Measurements from ENCODE around the gene MAP3K4.
A peak's percentile ranks its signal among the peaks of the same experiment; 100 is the strongest.
"Not testable (repeated sequence)": the region's sequence is repeated elsewhere in the genome, so short reads cannot be mapped to it uniquely, and the experiment has no call there.

Gene MAP3K4

DNA sequence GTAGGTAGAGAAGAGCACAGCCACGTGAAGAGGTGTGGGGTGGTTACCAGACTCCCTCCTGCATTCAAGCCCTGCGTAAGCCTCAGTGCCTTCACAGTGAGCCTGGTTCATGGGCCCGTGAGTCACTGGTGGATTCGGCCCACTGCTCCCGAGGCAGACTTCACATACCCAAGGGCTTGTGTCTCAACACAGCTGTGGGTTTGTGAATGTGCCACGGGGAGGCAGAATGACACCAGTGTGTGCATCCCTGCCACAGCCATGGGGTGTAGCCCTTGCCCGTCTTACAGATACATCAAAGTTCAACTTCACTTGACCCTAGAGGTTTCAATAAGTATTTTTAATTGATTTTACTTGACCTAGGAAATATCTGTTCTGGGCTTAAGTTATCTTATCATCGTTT lies 108.5 kb downstream of the MAP3K4 start:
- DNase-seq, result no peak
- Mint-ChIP-seq H3K4me3 (no peak overlapping the region), H3K4me1 (peaks cover 4% of the 10 kb centered on the region), H3K27me3 (no peaks in the 10 kb centered on the region), H3K27ac (no peak overlapping the region), H3K9me3 (no peaks in the 10 kb centered on the region)
- no peak for ATAC-seq

DNA sequence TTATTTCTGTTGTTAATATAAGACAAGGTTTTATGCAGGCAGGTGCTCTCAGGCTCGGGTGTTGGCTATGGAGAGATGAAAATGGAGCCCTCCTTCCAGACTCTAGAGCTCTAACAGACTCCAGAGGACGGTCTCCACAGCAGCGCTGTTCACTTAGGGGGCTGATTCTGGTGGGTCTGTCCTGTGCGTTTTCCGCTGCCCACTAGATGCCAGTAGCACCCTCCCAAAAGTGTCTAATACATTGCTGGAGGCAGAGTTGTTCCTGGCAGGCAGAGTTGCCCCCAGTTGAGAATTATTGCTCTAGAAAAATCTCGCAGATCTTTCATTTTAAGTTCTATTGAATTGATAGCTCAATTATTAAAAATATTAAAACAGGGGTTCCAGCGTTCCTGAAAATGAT lies 109.9 kb downstream of the MAP3K4 start:
- Mint-ChIP-seq H3K27ac (no peak overlapping the region), H3K4me3 (no peak overlapping the region), H3K9me3 (no peaks in the 10 kb centered on the region), H3K27me3 (no peaks in the 10 kb centered on the region), H3K4me1 (peaks cover 5% of the 10 kb centered on the region)
- ATAC-seq, result no peak
- no peak for DNase-seq

GRCh38 chr6:161103475-161103874 lies 111.9 kb downstream of the MAP3K4 start:
- no peak for DNase-seq
- H3K27me3 Mint-ChIP-seq, result no peaks in the 10 kb centered on the region
- H3K9me3 Mint-ChIP-seq, result no peaks in the 10 kb centered on the region
- H3K4me3 Mint-ChIP-seq, result no peak overlapping the region
- H3K27ac Mint-ChIP-seq, result no peak overlapping the region
- no peak for ATAC-seq
- peaks cover 5% of the 10 kb centered on the region for H3K4me1 Mint-ChIP-seq

GRCh38 chr6:161104966-161105365 lies 113.4 kb downstream of the MAP3K4 start:
- DNase-seq (no peak), ATAC-seq (no peak)
- H3K9me3 Mint-ChIP-seq, result no peaks in the 10 kb centered on the region
- peak overlapping the region in 1 of 2 donors; percentile 81 for H3K27ac Mint-ChIP-seq
- H3K27me3 Mint-ChIP-seq, result no peaks in the 10 kb centered on the region
- peaks cover 5% of the 10 kb centered on the region for H3K4me1 Mint-ChIP-seq
- no peak overlapping the region for H3K4me3 Mint-ChIP-seq

- peak overlapping the region in 1 of 2 donors; percentile 5 for H3K27ac Mint-ChIP-seq
- H3K4me1 Mint-ChIP-seq, result peaks cover 10% of the 10 kb centered on the region
- no peak overlapping the region for H3K4me3 Mint-ChIP-seq
- ATAC-seq (no peak), DNase-seq (no peak)
- H3K9me3 Mint-ChIP-seq, result no peaks in the 10 kb centered on the region
- no peaks in the 10 kb centered on the region for H3K27me3 Mint-ChIP-seq
Measured at GRCh38 chr6:161105408-161105807, 113.8 kb downstream of the MAP3K4 start.

DNA sequence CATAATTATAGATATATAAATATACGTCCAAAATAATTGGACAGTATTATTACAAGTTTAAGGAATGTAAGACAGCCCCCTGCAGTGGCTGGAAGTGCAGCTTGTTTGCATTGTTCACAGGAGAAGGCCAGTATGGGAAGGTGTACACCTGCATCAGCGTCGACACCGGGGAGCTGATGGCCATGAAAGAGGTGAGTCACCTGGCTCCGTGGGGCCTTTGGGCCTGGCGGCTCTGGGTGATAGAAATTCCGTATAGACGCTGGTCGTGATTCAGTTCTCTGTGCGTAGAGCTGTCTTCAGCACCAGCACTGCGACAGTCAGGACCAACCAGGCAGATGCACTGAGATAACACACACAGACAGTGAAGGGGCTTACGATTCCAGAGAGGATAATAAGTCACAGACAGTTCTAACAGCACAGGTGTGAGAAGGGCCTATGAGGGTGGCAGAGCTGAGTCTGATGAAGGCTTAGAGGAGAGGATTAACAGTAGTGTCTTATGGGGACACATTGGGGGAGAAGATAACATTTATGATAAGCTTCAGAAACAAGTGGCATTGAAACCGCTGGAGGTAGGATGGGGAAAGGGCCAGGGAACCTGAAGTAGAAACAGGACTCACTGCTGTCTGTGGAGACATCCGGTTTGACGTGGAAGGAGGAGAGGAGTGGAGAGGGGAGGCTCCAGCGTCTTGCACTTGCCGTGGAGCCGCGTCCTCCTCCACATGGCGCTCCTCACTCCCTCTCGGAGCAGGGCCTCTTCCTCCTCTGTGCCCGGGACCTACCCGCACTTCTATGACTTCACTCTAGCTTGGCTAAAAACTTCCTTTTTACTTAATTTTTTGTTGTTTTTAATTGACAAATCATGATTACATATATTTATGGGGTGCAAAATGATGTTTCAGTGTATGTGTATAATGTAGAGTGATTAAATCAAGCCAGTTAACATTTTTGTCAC lies 116.5 kb downstream of the MAP3K4 start:
- ATAC-seq (no peak), DNase-seq (no peak)
- peak overlapping the region in 1 of 2 donors; percentile 41 for H3K27ac Mint-ChIP-seq
- peaks cover 26% of the 10 kb centered on the region for H3K4me1 Mint-ChIP-seq
- no peak overlapping the region for H3K4me3 Mint-ChIP-seq
- H3K27me3 Mint-ChIP-seq, result no peaks in the 10 kb centered on the region
- H3K9me3 Mint-ChIP-seq, result no peaks in the 10 kb centered on the region

DNA sequence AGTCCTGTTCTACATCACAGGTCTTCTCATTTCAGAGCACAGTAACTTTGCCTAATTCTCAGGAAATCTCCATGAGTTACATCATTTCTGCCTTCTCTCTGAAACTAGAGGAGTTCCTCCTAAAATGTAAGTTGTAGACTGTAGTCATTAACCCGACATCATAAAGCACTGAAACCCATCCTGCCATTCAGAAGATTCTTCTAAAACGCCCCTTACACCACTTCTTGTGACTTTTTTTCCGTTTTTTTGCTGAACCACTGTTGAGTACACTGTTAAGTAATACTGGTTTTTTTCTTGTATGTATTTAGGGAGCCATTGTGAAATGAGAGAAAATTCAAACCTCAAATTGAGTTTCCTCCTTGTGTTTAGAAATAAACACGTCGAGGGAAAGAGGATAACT lies 117.3 kb downstream of the MAP3K4 start:
- Mint-ChIP-seq H3K4me3 (no peak overlapping the region), H3K27ac (peak overlapping the region in 1 of 2 donors; percentile 3), H3K27me3 (no peaks in the 10 kb centered on the region), H3K4me1 (peaks cover 26% of the 10 kb centered on the region), H3K9me3 (no peaks in the 10 kb centered on the region)
- no peak for ATAC-seq
- no peak for DNase-seq

- H3K27ac Mint-ChIP-seq, result peak overlapping the region in 1 of 2 donors; percentile 3
- ATAC-seq (no peak), DNase-seq (no peak)
- no peak overlapping the region for H3K4me3 Mint-ChIP-seq
- H3K27me3 Mint-ChIP-seq, result no peaks in the 10 kb centered on the region
- H3K9me3 Mint-ChIP-seq, result no peaks in the 10 kb centered on the region
- H3K4me1 Mint-ChIP-seq, result peaks cover 26% of the 10 kb centered on the region
Measured at GRCh38 chr6:161109366-161109765, 117.8 kb downstream of the MAP3K4 start.

DNA sequence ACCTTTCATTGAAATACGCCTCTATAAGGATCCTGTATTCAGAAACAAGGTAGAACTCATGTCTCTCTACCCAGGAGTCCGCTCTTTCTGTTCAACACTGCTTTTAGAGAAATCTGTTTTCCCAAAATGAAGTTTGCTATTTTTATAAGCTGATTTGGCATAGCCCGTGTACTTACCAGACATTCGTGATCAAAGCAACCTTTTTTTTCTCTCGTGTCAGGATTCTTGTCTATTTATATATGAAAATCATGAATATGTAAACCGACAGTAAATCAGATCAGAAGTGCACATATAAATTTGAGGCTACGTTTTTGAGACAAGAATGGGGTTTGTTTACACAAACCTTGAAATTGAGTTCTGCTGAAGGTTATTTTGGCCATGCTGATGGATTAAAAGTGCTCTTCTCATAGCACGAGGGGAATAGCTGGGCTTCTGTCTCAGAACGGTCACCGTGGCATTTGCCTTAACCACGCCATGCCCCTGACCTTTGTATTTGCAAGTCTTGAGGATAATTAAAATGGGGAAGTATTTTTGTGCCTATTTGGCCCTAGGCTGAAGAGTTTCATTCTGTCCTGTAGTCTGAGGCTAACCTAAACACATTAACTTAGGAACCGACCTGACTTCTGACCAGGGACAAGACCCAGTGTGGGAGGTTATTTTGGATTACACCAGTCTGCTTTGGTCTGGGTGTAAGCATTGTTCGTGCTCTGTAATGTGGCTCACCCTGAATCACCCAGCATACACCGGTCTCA lies 118.6 kb downstream of the MAP3K4 start:
- no peaks in the 10 kb centered on the region for H3K27me3 Mint-ChIP-seq
- no peak for DNase-seq
- no peak overlapping the region for H3K4me3 Mint-ChIP-seq
- peaks cover 21% of the 10 kb centered on the region for H3K4me1 Mint-ChIP-seq
- H3K9me3 Mint-ChIP-seq, result no peaks in the 10 kb centered on the region
- no peak for ATAC-seq
- H3K27ac Mint-ChIP-seq, result peak overlapping the region in 1 of 2 donors; percentile 65

DNA sequence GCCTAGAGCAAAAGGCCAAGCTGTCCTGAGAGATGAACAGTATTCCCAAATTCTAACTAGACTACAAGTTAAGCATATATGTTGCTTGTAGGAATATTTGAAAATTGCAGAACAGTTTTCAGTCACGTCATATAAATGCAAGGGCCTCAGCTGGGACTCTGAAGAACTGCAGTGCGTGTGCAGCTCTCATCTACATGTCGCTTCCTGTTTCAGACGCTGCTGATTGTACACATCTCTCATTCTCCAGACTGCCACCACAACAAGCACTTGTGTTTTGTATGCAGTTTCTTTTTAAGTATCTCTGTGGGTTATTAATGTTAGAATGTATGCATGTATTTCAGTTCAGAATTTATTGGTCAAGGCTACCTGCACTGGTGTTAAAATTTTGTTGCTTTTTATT lies 119.7 kb downstream of the MAP3K4 start:
- peak; percentile 86 for ATAC-seq
- no peak overlapping the region for H3K4me3 Mint-ChIP-seq
- no peak for DNase-seq
- no peak overlapping the region for H3K27ac Mint-ChIP-seq
- H3K9me3 Mint-ChIP-seq, result no peaks in the 10 kb centered on the region
- H3K4me1 Mint-ChIP-seq, result peaks cover 26% of the 10 kb centered on the region
- H3K27me3 Mint-ChIP-seq, result no peaks in the 10 kb centered on the region

DNA sequence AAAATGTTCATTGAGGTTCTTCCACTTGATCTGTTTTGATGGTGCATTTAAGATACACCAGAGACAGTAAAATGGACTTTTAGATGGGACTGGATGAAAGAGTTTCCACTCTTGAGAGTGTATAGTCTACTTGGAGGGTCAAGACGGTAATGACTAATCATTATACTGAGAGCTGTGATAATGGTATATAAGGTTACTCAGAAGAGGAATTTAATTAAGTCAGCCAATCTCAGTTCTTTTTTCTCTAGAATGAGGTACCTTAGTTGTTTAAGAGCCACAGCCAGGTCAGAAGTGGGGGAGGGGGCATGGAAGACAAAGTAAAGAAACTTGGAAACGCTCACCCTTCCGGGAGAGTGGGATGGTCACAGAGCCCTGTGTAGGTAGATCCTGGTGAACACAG lies 123.9 kb downstream of the MAP3K4 start:
- no peak for ATAC-seq
- H3K9me3 Mint-ChIP-seq, result peaks cover 8% of the 10 kb centered on the region in 2 donors
- H3K27me3 Mint-ChIP-seq, result no peaks in the 10 kb centered on the region

GRCh38 chr6:161116554-161116953 lies 125.0 kb downstream of the MAP3K4 start:
- H3K4me1 Mint-ChIP-seq, result peaks cover 10% of the 10 kb centered on the region
- H3K9me3 Mint-ChIP-seq, result peaks cover 11 to 15% of the 10 kb centered on the region in 2 donors
- H3K27ac Mint-ChIP-seq, result no peak overlapping the region
- H3K27me3 Mint-ChIP-seq, result no peaks in the 10 kb centered on the region
- ATAC-seq (no peak), DNase-seq (no peak)
- no peak overlapping the region for H3K4me3 Mint-ChIP-seq

More for the DNA sequence above, 123.9 kb downstream of the MAP3K4 start:
- peaks cover 21% of the 10 kb centered on the region for H3K4me1 Mint-ChIP-seq
- DNase-seq, result no peak
- H3K4me3 Mint-ChIP-seq, result no peak overlapping the region
- H3K27ac Mint-ChIP-seq, result peak overlapping the region in 1 of 2 donors; percentile 36

DNA sequence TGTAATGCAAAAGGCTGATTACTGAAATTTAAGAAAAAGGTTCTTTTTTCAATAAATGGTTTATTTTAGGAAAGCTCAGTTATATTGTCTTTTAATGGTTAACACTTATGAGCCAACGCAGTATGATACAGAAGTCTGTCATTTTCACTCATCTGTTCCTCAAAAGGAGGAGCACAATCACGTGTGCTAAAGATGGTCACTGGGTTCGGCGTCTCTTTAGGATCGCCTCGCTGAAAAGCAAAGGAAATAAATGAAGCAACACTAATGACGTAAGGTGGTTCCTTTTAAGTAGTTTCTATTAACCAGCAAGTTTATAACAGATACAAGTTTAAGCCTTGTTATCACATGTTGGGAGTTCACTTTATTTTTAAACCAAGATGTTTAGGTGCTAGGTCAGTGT lies 125.7 kb downstream of the MAP3K4 start:
- no peak for DNase-seq
- H3K4me1 Mint-ChIP-seq, result peaks cover 5% of the 10 kb centered on the region
- no peak overlapping the region for H3K4me3 Mint-ChIP-seq
- peaks cover 17 to 20% of the 10 kb centered on the region in 2 donors for H3K9me3 Mint-ChIP-seq
- no peaks in the 10 kb centered on the region for H3K27me3 Mint-ChIP-seq
- H3K27ac Mint-ChIP-seq, result no peak overlapping the region
- no peak for ATAC-seq

GRCh38 chr6:161117942-161118341 lies 126.4 kb downstream of the MAP3K4 start:
- Mint-ChIP-seq H3K27ac (no peak overlapping the region), H3K27me3 (no peaks in the 10 kb centered on the region), H3K4me3 (no peak overlapping the region), H3K9me3 (peaks cover 17 to 25% of the 10 kb centered on the region in 2 donors), H3K4me1 (peaks cover 5% of the 10 kb centered on the region)
- ATAC-seq (no peak), DNase-seq (no peak)

DNA sequence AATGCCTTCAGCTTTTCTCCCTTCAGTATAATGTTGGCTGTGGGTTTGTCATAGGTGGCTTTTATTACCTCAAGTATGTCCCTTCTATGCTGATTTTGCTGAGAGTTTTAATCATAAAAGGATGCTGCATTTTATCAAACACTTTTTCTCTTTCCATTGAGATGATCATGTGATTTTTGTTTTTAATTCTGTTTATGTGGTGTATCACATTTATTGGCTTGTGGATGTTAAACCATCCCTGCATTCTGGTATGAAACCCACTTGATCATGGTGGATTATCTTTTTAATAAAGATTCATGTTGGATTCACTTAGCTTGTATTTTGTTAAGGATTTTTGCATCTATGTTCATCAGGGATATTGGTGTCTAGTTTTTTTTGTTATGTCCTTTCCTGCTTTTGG lies 131.8 kb downstream of the MAP3K4 start:
- ATAC-seq, H3K4me3 Mint-ChIP-seq, H3K27me3 Mint-ChIP-seq, DNase-seq, H3K27ac Mint-ChIP-seq: not testable (repeated sequence)
- H3K4me1 Mint-ChIP-seq, result peaks cover 20% of the 10 kb centered on the region
- H3K9me3 Mint-ChIP-seq, result peaks cover 34 to 46% of the 10 kb centered on the region in 2 donors

DNA sequence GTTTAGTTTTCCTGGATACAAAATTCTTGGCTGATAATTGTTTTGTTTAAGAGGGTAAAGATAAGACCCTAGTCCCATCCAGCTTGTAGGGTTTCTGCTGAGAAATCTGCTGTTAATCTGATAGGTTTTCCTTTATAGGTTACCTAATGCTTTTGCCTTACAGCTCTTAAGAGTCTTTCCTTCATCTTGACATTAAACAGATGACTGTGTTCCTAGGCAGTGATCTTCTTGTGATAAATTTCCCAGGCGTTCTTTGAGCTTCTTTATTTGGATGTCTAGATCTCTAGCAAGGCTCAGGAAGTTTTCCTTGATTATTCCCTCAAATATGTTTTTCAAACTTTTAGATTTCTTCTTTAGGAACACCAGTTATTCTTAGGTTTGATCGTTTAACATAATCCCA lies 134.0 kb downstream of the MAP3K4 start:
- H3K27me3 Mint-ChIP-seq, result no peaks in the 10 kb centered on the region
- no peak for DNase-seq
- no peak overlapping the region for H3K4me3 Mint-ChIP-seq
- peaks cover 26 to 37% of the 10 kb centered on the region in 2 donors for H3K9me3 Mint-ChIP-seq
- H3K27ac Mint-ChIP-seq, result no peak overlapping the region
- no peak for ATAC-seq
- H3K4me1 Mint-ChIP-seq, result peaks cover 30% of the 10 kb centered on the region
